HepG2 (cell line): ENCODE results near the gene PIK3IP1. TPM values are rescaled to one million over a fixed set of nuclear protein-coding genes. Genes with fewer than 3 reads are reported as not detected.

Experiments used
- CEBPB ChIP-seq: IDR thresholded peaks from 2 replicates; pipeline ENCODE4 v1.6.1; 2011; ENCODE audit warnings: low read depth, low read length, improper control_type of control experiment, borderline replicate concordance
- CENPX ChIP-seq: sonication (generic); formaldehyde crosslinking; IDR thresholded peaks from 2 replicates; pipeline ENCODE4 v1.9.0; 2021; ENCODE audit warnings: mild to moderate bottlenecking, missing genetic modification reagents, moderate library complexity
- DNMT1 ChIP-seq: sonication (generic); formaldehyde crosslinking; IDR thresholded peaks from 2 replicates; pipeline ENCODE4 v1.5.1; 2020; ENCODE audit warnings: mild to moderate bottlenecking, missing genetic modification reagents
- HMGA1 ChIP-seq: sonication (generic); formaldehyde crosslinking; conservative IDR thresholded peaks from 2 replicates; pipeline ENCODE4 v1.4.0; 2020; ENCODE audit warnings: missing genetic modification reagents
- JARID2 ChIP-seq: sonication (generic); formaldehyde crosslinking; IDR thresholded peaks from 2 replicates; pipeline ENCODE4 v1.8.1; 2023; ENCODE audit warnings: missing genetic modification reagents, inconsistent platforms; ENCODE audit not compliant: insufficient replicate concordance
- LCORL ChIP-seq, 2 experiments: fragments of 450-650 bp in 1 of 2; sonication (generic) in 1 of 2; formaldehyde crosslinking in 1 of 2; IDR thresholded peaks; 2 replicates each; pipeline versions ENCODE4 v1.5.0 to v1.6.1; 2017 to 2020; ENCODE audit warnings: antibody characterized with exemption in 1 of 2, missing genetic modification reagents in 1 of 2
- MXD4 ChIP-seq: IDR thresholded peaks from 2 replicates; pipeline ENCODE4 v1.6.1; 2016; ENCODE audit warnings: mild to moderate bottlenecking, missing biosample characterization, missing genetic modification reagents
- NBN ChIP-seq: fragments of 450-650 bp; conservative IDR thresholded peaks from 2 replicates; pipeline ENCODE4 v1.6.1; 2017
- NCOA1 ChIP-seq: sonication (generic); formaldehyde crosslinking; IDR thresholded peaks from 2 replicates; pipeline ENCODE4 v1.9.0; 2021; ENCODE audit warnings: missing genetic modification reagents
- ZBTB1 ChIP-seq: sonication (generic); formaldehyde crosslinking; IDR thresholded peaks from 2 replicates; pipeline ENCODE4 v1.4.0; 2020; ENCODE audit warnings: missing genetic modification reagents, borderline replicate concordance
- ZNF10 ChIP-seq: sonication (generic); formaldehyde crosslinking; IDR thresholded peaks from 2 replicates; pipeline ENCODE4 v1.4.0; 2020; ENCODE audit warnings: mild to moderate bottlenecking, low read depth, missing genetic modification reagents, borderline replicate concordance
- ZNF282 ChIP-seq: fragments of 450-650 bp; IDR thresholded peaks from 2 replicates; pipeline ENCODE4 v1.6.1; 2018; ENCODE audit not compliant: partially characterized antibody
- ZNF816 ChIP-seq: sonication (generic); formaldehyde crosslinking; IDR thresholded peaks from 2 replicates; pipeline ENCODE4 v1.8.0; 2022; ENCODE audit warnings: missing genetic modification reagents, mild to moderate bottlenecking, borderline replicate concordance
- ZSCAN9 ChIP-seq: IDR thresholded peaks from 2 replicates; pipeline ENCODE4 v1.6.1; 2016; ENCODE audit warnings: borderline replicate concordance
- polyA plus RNA-seq, 8 experiments: library from polyadenylated mRNA; depleted of rRNA in 3 of 8; stranded (reverse) in 7 of 8; unstranded in 1 of 8; fragments of >200 nt; fragmentation: Illumina TruSeq in 4 of 8; extraction: Trizol in 4 of 8; gene quantifications; 2 replicates each; pipeline versions ENCODE4 v1.2.1 to v1.2.3, GENCODE V29; 2011 to 2016; ENCODE audit warnings: low read depth in 4 of 8, missing spikeins in 1 of 8, mixed read lengths in 1 of 8; ENCODE audit not compliant: insufficient read depth in 1 of 8
- total RNA-seq, 5 experiments: library from RNA; depleted of rRNA; stranded (reverse); fragments of >200 nt; fragmentation: Illumina TruSeq; extraction: Trizol; gene quantifications; 2 replicates each; pipeline ENCODE4 v1.2.3, GENCODE V29; 2016; ENCODE audit warnings: low read depth in 1 of 5
- TF ChIP-seq, protein P1 (sequence below): sonication (generic); formaldehyde crosslinking; IDR thresholded peaks from 2 replicates; pipeline ENCODE4 v1.4.0; 2020; ENCODE audit warnings: missing genetic modification reagents
- TF ChIP-seq, protein P2 (sequence below): sonication (generic); formaldehyde crosslinking; IDR thresholded peaks from 2 replicates; pipeline ENCODE4 v1.5.0; 2020; ENCODE audit warnings: missing genetic modification reagents
- TF ChIP-seq, protein P3 (sequence below): sonication (generic); formaldehyde crosslinking; IDR thresholded peaks from 2 replicates; pipeline ENCODE4 v1.5.0; 2020; ENCODE audit warnings: mild to moderate bottlenecking, missing genetic modification reagents
- TF ChIP-seq, protein P4 (sequence below): IDR thresholded peaks from 2 replicates; pipeline ENCODE4 v1.6.1; 2018; ENCODE audit warnings: missing genetic modification reagents, mild to moderate bottlenecking, missing compliant biosample characterization
- TF ChIP-seq, protein P5 (sequence below): sonication (generic); formaldehyde crosslinking; IDR thresholded peaks from 2 replicates; pipeline ENCODE4 v1.5.0; 2020; ENCODE audit warnings: missing genetic modification reagents, mild to moderate bottlenecking, borderline replicate concordance

PIK3IP1 gene
- total and polyA plus RNA-seq, 2 of the 13 experiments (the other 11 are each of a cell fraction or from before 2014, with no cell fraction given), result 1.3 to 2.5 TPM

DNA sequence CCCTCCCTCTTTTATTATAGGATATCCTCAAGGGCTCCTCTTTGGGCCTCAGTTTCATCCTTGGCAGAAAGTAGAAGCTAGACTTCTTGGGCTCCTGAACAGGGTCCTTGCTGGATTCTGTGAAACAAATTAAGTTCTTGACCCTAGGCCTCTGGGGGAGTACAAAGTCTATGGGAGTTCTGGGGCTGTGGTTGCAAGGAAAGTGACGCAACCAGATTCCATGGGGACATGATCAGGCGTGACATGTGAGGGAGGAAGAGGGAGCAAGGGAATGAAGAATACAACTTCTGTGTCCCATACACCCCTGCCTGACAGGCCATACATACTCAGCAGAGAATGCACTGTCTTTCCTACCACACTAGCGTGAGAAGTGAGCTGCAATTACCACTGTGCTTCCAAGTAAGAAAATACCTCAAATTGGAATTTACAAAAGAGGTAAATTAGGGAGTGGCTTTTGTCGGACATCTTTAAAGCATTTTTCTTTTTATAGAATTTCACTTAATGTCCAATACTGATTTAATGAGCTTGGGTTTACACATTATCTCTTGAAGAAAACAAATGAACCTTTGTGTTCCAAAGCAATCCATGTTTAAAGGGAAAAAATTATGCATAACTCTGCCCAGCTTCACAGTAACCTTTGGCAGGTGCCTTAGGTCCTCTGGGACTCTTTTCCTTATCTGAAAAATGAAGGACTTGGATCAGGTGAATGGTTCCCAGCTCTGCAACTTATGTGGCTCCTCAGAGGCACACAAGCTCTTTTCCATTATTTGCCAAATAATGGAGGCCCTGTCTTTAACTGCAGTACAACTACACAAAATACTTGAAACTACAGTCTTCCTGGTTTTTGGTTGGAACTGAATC, 41.3 kb downstream of the PIK3IP1 start (continued):
- TF ChIP-seq MXD4 (CRISPR knock-in tag) (no peak), JARID2 (CRISPR knock-in tag) (no peak), ZBTB1 (CRISPR knock-in tag) (no peak), DNMT1 (CRISPR knock-in tag) (no peak), NBN (no peak), LCORL (IDR thresholded peaks at IDR 0.05) (no peak), LCORL (CRISPR knock-in tag; IDR thresholded peaks at IDR 0.05) (0 out of 2 replicates have a peak, but pooled peaks have one; percentile 42), ZSCAN9 (CRISPR knock-in tag) (no peak), ZNF10 (no peak), CEBPB (peak; percentile 96), NCOA1 (no peak), ZNF816 (CRISPR knock-in tag) (no peak), ZNF282 (no peak), CENPX (CRISPR knock-in tag) (no peak), HMGA1 (CRISPR knock-in tag) (no peak)
- TF ChIP-seq, protein P1, sequence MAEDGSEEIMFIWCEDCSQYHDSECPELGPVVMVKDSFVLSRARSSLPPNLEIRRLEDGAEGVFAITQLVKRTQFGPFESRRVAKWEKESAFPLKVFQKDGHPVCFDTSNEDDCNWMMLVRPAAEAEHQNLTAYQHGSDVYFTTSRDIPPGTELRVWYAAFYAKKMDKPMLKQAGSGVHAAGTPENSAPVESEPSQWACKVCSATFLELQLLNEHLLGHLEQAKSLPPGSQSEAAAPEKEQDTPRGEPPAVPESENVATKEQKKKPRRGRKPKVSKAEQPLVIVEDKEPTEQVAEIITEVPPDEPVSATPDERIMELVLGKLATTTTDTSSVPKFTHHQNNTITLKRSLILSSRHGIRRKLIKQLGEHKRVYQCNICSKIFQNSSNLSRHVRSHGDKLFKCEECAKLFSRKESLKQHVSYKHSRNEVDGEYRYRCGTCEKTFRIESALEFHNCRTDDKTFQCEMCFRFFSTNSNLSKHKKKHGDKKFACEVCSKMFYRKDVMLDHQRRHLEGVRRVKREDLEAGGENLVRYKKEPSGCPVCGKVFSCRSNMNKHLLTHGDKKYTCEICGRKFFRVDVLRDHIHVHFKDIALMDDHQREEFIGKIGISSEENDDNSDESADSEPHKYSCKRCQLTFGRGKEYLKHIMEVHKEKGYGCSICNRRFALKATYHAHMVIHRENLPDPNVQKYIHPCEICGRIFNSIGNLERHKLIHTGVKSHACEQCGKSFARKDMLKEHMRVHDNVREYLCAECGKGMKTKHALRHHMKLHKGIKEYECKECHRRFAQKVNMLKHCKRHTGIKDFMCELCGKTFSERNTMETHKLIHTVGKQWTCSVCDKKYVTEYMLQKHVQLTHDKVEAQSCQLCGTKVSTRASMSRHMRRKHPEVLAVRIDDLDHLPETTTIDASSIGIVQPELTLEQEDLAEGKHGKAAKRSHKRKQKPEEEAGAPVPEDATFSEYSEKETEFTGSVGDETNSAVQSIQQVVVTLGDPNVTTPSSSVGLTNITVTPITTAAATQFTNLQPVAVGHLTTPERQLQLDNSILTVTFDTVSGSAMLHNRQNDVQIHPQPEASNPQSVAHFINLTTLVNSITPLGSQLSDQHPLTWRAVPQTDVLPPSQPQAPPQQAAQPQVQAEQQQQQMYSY (CRISPR knock-in tag), result no peak
- TF ChIP-seq, protein P2, sequence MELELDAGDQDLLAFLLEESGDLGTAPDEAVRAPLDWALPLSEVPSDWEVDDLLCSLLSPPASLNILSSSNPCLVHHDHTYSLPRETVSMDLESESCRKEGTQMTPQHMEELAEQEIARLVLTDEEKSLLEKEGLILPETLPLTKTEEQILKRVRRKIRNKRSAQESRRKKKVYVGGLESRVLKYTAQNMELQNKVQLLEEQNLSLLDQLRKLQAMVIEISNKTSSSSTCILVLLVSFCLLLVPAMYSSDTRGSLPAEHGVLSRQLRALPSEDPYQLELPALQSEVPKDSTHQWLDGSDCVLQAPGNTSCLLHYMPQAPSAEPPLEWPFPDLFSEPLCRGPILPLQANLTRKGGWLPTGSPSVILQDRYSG (CRISPR knock-in tag), result no peak
- TF ChIP-seq, protein P3, sequence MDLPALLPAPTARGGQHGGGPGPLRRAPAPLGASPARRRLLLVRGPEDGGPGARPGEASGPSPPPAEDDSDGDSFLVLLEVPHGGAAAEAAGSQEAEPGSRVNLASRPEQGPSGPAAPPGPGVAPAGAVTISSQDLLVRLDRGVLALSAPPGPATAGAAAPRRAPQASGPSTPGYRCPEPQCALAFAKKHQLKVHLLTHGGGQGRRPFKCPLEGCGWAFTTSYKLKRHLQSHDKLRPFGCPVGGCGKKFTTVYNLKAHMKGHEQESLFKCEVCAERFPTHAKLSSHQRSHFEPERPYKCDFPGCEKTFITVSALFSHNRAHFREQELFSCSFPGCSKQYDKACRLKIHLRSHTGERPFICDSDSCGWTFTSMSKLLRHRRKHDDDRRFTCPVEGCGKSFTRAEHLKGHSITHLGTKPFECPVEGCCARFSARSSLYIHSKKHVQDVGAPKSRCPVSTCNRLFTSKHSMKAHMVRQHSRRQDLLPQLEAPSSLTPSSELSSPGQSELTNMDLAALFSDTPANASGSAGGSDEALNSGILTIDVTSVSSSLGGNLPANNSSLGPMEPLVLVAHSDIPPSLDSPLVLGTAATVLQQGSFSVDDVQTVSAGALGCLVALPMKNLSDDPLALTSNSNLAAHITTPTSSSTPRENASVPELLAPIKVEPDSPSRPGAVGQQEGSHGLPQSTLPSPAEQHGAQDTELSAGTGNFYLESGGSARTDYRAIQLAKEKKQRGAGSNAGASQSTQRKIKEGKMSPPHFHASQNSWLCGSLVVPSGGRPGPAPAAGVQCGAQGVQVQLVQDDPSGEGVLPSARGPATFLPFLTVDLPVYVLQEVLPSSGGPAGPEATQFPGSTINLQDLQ, result no peak
- TF ChIP-seq, protein P4, sequence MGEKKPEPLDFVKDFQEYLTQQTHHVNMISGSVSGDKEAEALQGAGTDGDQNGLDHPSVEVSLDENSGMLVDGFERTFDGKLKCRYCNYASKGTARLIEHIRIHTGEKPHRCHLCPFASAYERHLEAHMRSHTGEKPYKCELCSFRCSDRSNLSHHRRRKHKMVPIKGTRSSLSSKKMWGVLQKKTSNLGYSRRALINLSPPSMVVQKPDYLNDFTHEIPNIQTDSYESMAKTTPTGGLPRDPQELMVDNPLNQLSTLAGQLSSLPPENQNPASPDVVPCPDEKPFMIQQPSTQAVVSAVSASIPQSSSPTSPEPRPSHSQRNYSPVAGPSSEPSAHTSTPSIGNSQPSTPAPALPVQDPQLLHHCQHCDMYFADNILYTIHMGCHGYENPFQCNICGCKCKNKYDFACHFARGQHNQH, result 0 out of 2 replicates have a peak, but pooled peaks have one; percentile 52
- TF ChIP-seq, protein P5, sequence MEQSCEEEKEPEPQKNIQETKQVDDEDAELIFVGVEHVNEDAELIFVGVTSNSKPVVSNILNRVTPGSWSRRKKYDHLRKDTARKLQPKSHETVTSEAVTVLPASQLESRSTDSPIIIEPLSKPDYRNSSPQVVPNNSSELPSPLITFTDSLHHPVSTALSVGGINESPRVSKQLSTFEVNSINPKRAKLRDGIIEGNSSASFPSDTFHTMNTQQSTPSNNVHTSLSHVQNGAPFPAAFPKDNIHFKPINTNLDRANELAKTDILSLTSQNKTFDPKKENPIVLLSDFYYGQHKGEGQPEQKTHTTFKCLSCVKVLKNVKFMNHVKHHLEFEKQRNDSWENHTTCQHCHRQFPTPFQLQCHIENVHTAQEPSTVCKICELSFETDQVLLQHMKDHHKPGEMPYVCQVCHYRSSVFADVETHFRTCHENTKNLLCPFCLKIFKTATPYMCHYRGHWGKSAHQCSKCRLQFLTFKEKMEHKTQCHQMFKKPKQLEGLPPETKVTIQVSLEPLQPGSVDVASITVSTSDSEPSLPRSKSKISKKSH, result no peak
